GM12891 (cell line): ENCODE measurements around the gene CCDC134.
A peak's percentile ranks its signal among the peaks of the same experiment; 100 is the strongest.

ENCODE experiments used
- POLR2A ChIP-seq: IDR thresholded peaks from 2 replicates; pipeline ENCODE4 v1.6.1; 2011; ENCODE audit warnings: low read depth, low read length, control low read depth
- POU2F2 ChIP-seq: IDR thresholded peaks from 2 replicates; pipeline ENCODE4 v1.6.1; 2011; ENCODE audit warnings: low read depth, mild to moderate bottlenecking, control low read depth, low read length, moderate library complexity
- TAF1 ChIP-seq: IDR thresholded peaks from 2 replicates; pipeline ENCODE4 v1.6.1; 2011; ENCODE audit warnings: low read depth, low read length, control low read depth

- TF ChIP-seq TAF1 (no peak), POLR2A (0 out of 2 replicates have a peak, but pooled peaks have one; percentile 26), POU2F2 (no peak)
Measured at GRCh38 chr22:41834005-41834944, 33.8 kb downstream of the CCDC134 start.
